Nephron progenitor cell (in vitro differentiated cells): ENCODE data around the gene PDGFA.
A peak's percentile ranks its signal among the peaks of the same experiment; 100 is the strongest.

ENCODE experiments used
- DNase-seq: peaks from one replicate; pipeline ENCODE4 v3.0.0; 2021
- H3K27ac Mint-ChIP-seq: 2 replicates; pipeline ENCODE4 v1.8.0; 2021; ENCODE audit warnings: mild to moderate bottlenecking, moderate library complexity, mixed read lengths
- H3K27me3 Mint-ChIP-seq: 2 replicates; pipeline ENCODE4 v1.8.0; 2021; ENCODE audit warnings: mild to moderate bottlenecking, low read depth, mixed read lengths; ENCODE audit not compliant: poor library complexity
- H3K36me3 Mint-ChIP-seq: 2 replicates; pipeline ENCODE4 v1.8.0; 2021; ENCODE audit warnings: low read depth, mixed read lengths
- H3K4me1 Mint-ChIP-seq: 2 replicates; pipeline ENCODE4 v1.8.0; 2021; ENCODE audit warnings: mixed read lengths
- H3K4me3 Mint-ChIP-seq: 2 replicates; pipeline ENCODE4 v1.8.0; 2021; ENCODE audit warnings: mild to moderate bottlenecking, moderate library complexity, mixed read lengths
- H3K9me3 Mint-ChIP-seq: 2 replicates; pipeline ENCODE4 v1.8.0; 2021; ENCODE audit warnings: mild to moderate bottlenecking, moderate library complexity, mixed read lengths
- TF ChIP-seq, protein P1 (sequence below): fragments of 200-600 bp; sonication (generic); IDR thresholded peaks from 2 replicates; pipeline ENCODE4 v1.5.0; 2021; ENCODE audit warnings: antibody characterized with exemption

PDGFA gene

DNA sequence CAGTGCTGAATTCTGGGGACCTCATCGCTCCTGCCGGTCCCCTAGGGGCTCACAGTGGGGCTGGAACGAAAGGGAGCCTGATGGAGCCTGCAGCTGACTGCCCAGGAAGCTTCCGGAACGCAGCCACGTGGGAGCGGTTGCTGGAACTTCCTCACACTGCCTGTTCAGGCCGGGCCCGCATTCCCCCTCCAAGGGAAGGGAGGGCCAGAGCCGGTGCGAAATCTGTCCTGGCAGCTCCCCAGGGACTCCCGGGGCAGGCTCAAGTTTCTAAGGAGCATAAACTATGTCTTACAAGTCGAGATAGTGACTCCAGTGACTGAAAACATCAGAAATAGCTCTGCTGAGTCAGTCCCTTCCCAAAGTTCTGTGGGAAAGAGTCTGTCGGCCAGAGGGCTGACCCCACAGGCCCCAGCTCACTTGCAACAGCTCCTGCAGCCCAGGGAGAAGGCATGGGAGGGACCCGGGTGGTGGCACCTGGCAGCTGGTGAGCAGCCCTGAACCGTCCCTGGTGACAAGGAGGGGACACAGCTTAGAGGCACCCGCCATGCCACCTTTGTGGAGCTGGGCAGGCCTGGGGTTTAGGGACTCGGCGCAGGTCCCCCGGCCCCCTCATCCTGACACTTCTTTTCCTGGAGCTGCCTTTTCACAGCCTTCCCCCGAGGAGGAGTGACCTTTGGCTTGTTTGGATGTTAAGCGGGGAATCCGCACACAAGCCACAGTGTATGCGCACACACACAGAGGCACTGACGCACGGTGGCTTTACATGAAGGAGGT, 47.6 kb downstream of the PDGFA start:
- peak overlapping the region; percentile 93 for H3K27ac Mint-ChIP-seq
- peak; percentile 89 for DNase-seq
- TF ChIP-seq, protein P1, sequence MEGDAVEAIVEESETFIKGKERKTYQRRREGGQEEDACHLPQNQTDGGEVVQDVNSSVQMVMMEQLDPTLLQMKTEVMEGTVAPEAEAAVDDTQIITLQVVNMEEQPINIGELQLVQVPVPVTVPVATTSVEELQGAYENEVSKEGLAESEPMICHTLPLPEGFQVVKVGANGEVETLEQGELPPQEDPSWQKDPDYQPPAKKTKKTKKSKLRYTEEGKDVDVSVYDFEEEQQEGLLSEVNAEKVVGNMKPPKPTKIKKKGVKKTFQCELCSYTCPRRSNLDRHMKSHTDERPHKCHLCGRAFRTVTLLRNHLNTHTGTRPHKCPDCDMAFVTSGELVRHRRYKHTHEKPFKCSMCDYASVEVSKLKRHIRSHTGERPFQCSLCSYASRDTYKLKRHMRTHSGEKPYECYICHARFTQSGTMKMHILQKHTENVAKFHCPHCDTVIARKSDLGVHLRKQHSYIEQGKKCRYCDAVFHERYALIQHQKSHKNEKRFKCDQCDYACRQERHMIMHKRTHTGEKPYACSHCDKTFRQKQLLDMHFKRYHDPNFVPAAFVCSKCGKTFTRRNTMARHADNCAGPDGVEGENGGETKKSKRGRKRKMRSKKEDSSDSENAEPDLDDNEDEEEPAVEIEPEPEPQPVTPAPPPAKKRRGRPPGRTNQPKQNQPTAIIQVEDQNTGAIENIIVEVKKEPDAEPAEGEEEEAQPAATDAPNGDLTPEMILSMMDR = no peak
- H3K36me3 Mint-ChIP-seq = no peaks in the 10 kb centered on the region
- peaks cover 49% of the 10 kb centered on the region for H3K4me1 Mint-ChIP-seq
- peaks cover 13% of the 10 kb centered on the region for H3K27me3 Mint-ChIP-seq
- H3K4me3 Mint-ChIP-seq = no peak overlapping the region
- H3K9me3 Mint-ChIP-seq = peaks cover 23% of the 10 kb centered on the region

DNA sequence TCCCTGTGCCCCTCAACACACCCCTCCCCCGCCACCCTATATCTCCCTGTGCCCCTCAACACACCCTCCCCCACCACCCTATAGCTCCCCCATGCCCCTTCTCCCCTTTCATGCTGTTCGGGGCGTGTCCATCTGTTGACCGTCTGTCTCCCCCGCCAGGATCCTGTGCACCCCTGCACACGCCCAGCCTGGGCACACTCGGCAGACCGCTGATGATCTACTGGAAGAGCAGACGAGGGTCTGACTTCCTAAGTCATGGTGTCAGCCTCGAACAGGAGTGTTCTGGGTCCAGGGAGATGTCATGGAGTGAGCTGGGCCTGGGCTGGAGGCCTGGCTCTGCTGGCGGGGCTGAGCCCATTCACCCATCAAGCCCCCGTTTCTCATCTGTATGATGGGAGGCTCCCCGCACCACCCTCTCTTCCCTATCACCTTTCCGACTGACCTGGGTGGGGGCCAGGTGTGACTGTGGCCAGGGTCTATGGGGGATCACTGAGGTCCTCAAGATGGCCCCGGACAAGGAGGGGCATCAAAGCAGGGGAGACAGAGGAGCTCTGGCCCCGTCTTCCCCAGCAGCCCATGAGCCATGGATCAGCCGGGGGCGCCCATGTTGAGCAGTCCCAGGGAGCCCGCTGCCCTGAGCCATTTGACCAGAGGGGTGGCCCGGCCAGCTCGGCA, 48.3 kb downstream of the PDGFA start:
- H3K27me3 Mint-ChIP-seq = peaks cover 13% of the 10 kb centered on the region
- H3K27ac Mint-ChIP-seq = no peak overlapping the region
- no peaks in the 10 kb centered on the region for H3K36me3 Mint-ChIP-seq
- H3K9me3 Mint-ChIP-seq = peaks cover 25% of the 10 kb centered on the region
- H3K4me3 Mint-ChIP-seq = no peak overlapping the region
- no peak for DNase-seq
- H3K4me1 Mint-ChIP-seq = peaks cover 44% of the 10 kb centered on the region
- TF ChIP-seq, protein P1 = no peak

DNA sequence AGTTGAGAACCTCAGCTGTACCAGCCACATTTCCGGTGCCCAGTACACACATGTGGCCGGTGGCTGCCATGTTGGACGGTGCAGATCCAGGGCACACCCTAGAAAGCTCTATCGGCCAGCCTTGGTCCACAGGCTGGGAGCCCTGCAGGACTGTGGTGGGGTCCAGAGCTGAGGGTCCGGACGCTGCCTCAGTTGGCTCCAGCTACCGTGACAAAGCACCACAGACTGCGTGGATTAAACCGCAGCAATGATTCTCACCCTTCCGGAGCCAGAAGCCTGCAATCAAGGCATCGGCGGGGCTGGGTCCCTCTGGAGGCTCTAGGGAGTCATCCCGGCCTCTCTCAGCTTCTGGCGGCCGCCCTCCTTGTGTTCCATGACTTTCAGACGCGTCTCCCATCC, 50.1 kb downstream of the PDGFA start:
- peaks cover 60% of the 10 kb centered on the region for H3K4me1 Mint-ChIP-seq
- H3K4me3 Mint-ChIP-seq = no peak overlapping the region
- peaks cover 13% of the 10 kb centered on the region for H3K27me3 Mint-ChIP-seq
- H3K27ac Mint-ChIP-seq = peak overlapping the region; percentile 36
- H3K9me3 Mint-ChIP-seq = peaks cover 23% of the 10 kb centered on the region
- no peak for DNase-seq
- no peaks in the 10 kb centered on the region for H3K36me3 Mint-ChIP-seq
- TF ChIP-seq, protein P1 = no peak

DNA sequence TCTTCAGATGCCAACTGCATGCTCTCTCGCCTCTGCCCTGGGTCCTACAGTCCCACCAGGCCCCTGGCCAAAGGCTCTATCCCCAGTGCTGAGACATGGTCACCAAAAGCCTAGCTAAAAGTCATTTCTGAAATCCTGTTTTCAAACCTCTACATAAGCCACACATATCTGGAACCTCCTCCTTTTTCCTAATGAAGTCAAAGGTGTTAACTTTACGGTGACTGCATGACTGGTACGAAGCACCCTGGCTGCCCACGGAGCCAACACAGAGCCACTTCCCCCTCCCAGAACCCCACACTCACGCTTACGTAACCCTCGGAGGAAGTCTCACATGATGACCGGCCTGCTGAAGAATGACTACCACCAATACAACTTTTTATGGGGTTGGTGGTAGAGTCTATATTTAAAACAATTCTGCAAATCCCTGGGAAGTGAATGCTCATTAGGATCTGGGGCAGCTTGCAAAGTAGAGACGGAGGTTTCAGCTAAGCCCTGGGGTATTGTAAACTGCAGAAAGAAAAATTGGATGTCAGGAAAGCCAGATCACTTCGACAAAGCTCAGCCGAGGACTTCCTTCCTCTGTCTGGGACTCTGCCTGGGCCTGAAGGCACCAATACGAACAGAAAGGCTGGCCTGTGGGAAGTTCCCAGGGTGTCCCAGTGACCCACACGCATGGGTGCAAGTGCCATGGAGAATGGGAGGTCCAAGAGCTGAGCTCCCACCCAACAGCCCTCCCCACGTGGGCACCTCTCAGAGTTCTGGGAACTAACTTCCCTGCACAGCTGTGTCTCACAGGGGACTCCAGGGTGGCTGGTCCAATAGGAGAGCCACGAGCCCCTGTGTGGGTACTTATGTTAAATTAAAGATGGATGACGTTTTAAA, 50.7 kb downstream of the PDGFA start:
- no peak for DNase-seq

DNA sequence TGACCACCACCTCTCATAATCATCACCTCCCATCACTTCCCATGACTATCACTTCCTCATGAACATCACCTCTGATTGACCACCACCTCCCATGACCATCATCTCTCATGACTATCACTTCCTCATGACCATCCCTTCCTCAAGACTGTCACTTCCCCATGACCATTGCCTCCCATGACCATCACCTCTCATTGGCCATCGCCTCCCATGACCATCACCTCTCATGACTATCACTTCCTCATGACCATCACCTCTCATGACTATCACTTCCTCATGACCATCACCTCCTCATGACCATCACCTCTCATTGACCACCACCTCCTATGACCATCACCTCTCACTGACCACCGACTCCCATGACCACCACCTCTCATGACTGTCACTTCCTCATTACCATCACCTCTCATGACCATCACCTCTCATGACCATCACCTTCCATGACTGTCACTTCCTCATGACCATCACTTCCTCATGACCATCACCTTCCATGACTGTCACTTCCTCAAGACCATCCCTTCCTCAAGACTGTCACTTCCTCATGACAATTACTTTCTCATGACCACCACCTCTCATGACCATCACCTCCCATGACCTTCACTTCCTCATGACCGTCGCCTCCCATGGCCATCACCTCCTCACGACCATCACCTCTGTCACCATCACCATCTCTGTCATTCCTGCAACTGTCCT, 51.6 kb downstream of the PDGFA start:
- Mint-ChIP-seq H3K27me3 (peaks cover 13% of the 10 kb centered on the region), H3K4me3 (no peak overlapping the region), H3K4me1 (peaks cover 66% of the 10 kb centered on the region), H3K27ac (peak overlapping the region; percentile 44), H3K9me3 (peaks cover 19% of the 10 kb centered on the region), H3K36me3 (no peaks in the 10 kb centered on the region)
- DNase-seq = no peak
- TF ChIP-seq, protein P1 = no peak

More for the DNA sequence above, 50.7 kb downstream of the PDGFA start:
- H3K27me3 Mint-ChIP-seq = peaks cover 13% of the 10 kb centered on the region
- H3K36me3 Mint-ChIP-seq = no peaks in the 10 kb centered on the region
- peaks cover 66% of the 10 kb centered on the region for H3K4me1 Mint-ChIP-seq
- H3K4me3 Mint-ChIP-seq = no peak overlapping the region
- peaks cover 19% of the 10 kb centered on the region for H3K9me3 Mint-ChIP-seq
- H3K27ac Mint-ChIP-seq = no peak overlapping the region
- TF ChIP-seq, protein P1 = no peak
